Glomerular visceral epithelial cell (primary cell): ENCODE measurements around the gene TMEM181.
A peak's percentile ranks its signal among the peaks of the same experiment; 100 is the strongest.
"Not testable (repeated sequence)": the region's sequence is repeated elsewhere in the genome, so short reads cannot be mapped to it uniquely, and the experiment has no call there.

ENCODE experiments used
- DNase-seq: peaks from one replicate; pipeline ENCODE4 v3.0.0-alpha.2; 2016; ENCODE audit errors: extremely low spot score

TMEM181 gene

GRCh38 chr6:158595223-158595622 lies 35.3 kb downstream of the TMEM181 start:
- DNase-seq, result no peak

GRCh38 chr6:158596861-158597260 lies 37.0 kb downstream of the TMEM181 start:
- no peak for DNase-seq

GRCh38 chr6:158597565-158597964 lies 37.7 kb downstream of the TMEM181 start:
- DNase-seq, result no peak

GRCh38 chr6:158599635-158600034 lies 39.7 kb downstream of the TMEM181 start:
- no peak for DNase-seq

GRCh38 chr6:158603261-158604047 lies 43.6 kb downstream of the TMEM181 start:
- no peak for DNase-seq

GRCh38 chr6:158604048-158604406 lies 44.1 kb downstream of the TMEM181 start:
- DNase-seq, result no peak

- peak; percentile 74 for DNase-seq
These were observed 45.5 kb downstream of the TMEM181 start for GRCh38 chr6:158605266-158605878.

- DNase-seq, result not testable (repeated sequence)
These were observed 46.1 kb downstream of the TMEM181 start for GRCh38 chr6:158606011-158606410.

GRCh38 chr6:158606935-158607334 lies 47.0 kb downstream of the TMEM181 start:
- no peak for DNase-seq

GRCh38 chr6:158607411-158608170 lies 47.7 kb downstream of the TMEM181 start:
- DNase-seq, result no peak

GRCh38 chr6:158608221-158608620 lies 48.3 kb downstream of the TMEM181 start:
- DNase-seq, result no peak

GRCh38 chr6:158609455-158610155 lies 49.7 kb downstream of the TMEM181 start:
- no peak for DNase-seq

- DNase-seq, result no peak
These were observed 50.6 kb downstream of the TMEM181 start for GRCh38 chr6:158610319-158610968.

- no peak for DNase-seq
These were observed 51.1 kb downstream of the TMEM181 start for GRCh38 chr6:158611039-158611438.

- no peak for DNase-seq
These were observed 51.9 kb downstream of the TMEM181 start for GRCh38 chr6:158611541-158612370.

GRCh38 chr6:158614606-158615005 lies 54.7 kb downstream of the TMEM181 start:
- not testable (repeated sequence) for DNase-seq

GRCh38 chr6:158618289-158618688 lies 58.4 kb downstream of the TMEM181 start:
- not testable (repeated sequence) for DNase-seq

GRCh38 chr6:158619922-158620801 lies 60.3 kb downstream of the TMEM181 start:
- no peak for DNase-seq

GRCh38 chr6:158620963-158621693 lies 61.2 kb downstream of the TMEM181 start:
- no peak for DNase-seq
